K562 (cell line): ENCODE data around the gene ERF. TPM values are rescaled to one million over a fixed set of nuclear protein-coding genes. Genes with fewer than 3 reads are reported as not detected.
A peak's percentile ranks its signal among the peaks of the same experiment; 100 is the strongest.

Source experiments
- BACH1 ChIP-seq: fragments of 200-800 bp; sonication (Bioruptor generic); IDR thresholded peaks from 2 replicates; pipeline ENCODE4 v1.6.1; 2016; ENCODE audit warnings: missing genetic modification characterization, missing compliant biosample characterization
- DPF2 ChIP-seq: fragments of 450-650 bp; IDR thresholded peaks from 2 replicates; pipeline ENCODE4 v1.6.1; 2016
- ETV6 ChIP-seq, 3 experiments: fragments of 150-350 bp in 1 of 3; sonication (generic) in 1 of 3; formaldehyde crosslinking in 1 of 3; IDR thresholded peaks; 2 replicates each; pipeline versions ENCODE4 v1.6.1 to v1.8.0; 2014 to 2022; ENCODE audit warnings: borderline replicate concordance in 2 of 3, low read depth in 2 of 3, antibody characterized with exemption in 1 of 3, low read length in 1 of 3, mild to moderate bottlenecking in 1 of 3, missing genetic modification reagents in 1 of 3
- EWSR1 ChIP-seq: fragments of 450-650 bp; IDR thresholded peaks from 2 replicates; pipeline ENCODE4 v1.6.1; 2018; ENCODE audit warnings: borderline replicate concordance, mild to moderate bottlenecking, low read depth, moderate library complexity; ENCODE audit not compliant: partially characterized antibody
- FOXA3 ChIP-seq, 2 experiments: fragments of 450-650 bp in 1 of 2; sonication (generic) in 1 of 2; formaldehyde crosslinking; IDR thresholded peaks in 1 of 2; conservative IDR thresholded peaks in 1 of 2; 2 replicates each; pipeline versions ENCODE4 v1.4.0 to v1.8.0; 2020 to 2022; ENCODE audit warnings: mild to moderate bottlenecking in 2 of 2, missing genetic modification reagents in 1 of 2
- HNRNPL ChIP-seq: fragments of 200-400 bp; formaldehyde crosslinking; IDR thresholded peaks from 2 replicates; pipeline ENCODE4 v1.6.1; 2017; ENCODE audit warnings: low read depth, mild to moderate bottlenecking, low read length
- KLF1 ChIP-seq: fragments of 450-650 bp; IDR thresholded peaks from 2 replicates; pipeline ENCODE4 v1.6.1; 2016; ENCODE audit warnings: missing genetic modification characterization, missing compliant biosample characterization
- KLF13 ChIP-seq: fragments of 450-650 bp; IDR thresholded peaks from 2 replicates; pipeline ENCODE4 v1.6.1; 2016; ENCODE audit warnings: missing genetic modification characterization, low read depth, mild to moderate bottlenecking, missing compliant biosample characterization, moderate library complexity, borderline replicate concordance
- MTA3 ChIP-seq: fragments of 450-650 bp; formaldehyde crosslinking; IDR thresholded peaks from 2 replicates; pipeline ENCODE4 v1.6.1; 2017; ENCODE audit warnings: mild to moderate bottlenecking, borderline replicate concordance
- RB1 ChIP-seq: fragments of 450-650 bp; IDR thresholded peaks from 2 replicates; pipeline ENCODE4 v1.6.1; 2017; ENCODE audit warnings: low read depth, mild to moderate bottlenecking
- SRF ChIP-seq, 2 experiments: fragments of 250-450, 450-650 bp in 1 of 2; sonication (Bioruptor Pico) in 1 of 2; sonication (generic) in 1 of 2; formaldehyde crosslinking; IDR thresholded peaks; 2 replicates each; pipeline versions ENCODE4 v1.5.0 to v1.5.1; 2020 to 2022; ENCODE audit warnings: mild to moderate bottlenecking in 1 of 2, missing genetic modification reagents in 1 of 2
- ZBTB17 ChIP-seq: fragments of 450-650 bp; formaldehyde crosslinking; IDR thresholded peaks from 2 replicates; pipeline ENCODE4 v1.4.0; 2020; ENCODE audit warnings: mild to moderate bottlenecking
- ZEB2 ChIP-seq: fragments of 450-650 bp; IDR thresholded peaks from 2 replicates; pipeline ENCODE4 v1.6.1; 2016
- ZFP30 ChIP-seq: fragments of 250-450 bp; sonication (Bioruptor Pico); IDR thresholded peaks from 2 replicates; pipeline ENCODE4 v1.8.0; 2022; ENCODE audit warnings: moderate library complexity, mild to moderate bottlenecking, inconsistent platforms, borderline replicate concordance
- ZNF316 ChIP-seq: fragments of 450-650 bp; IDR thresholded peaks from 2 replicates; pipeline ENCODE4 v1.6.1; 2016
- ZNF583 ChIP-seq: fragments of 250-450 bp; sonication (Bioruptor Pico); IDR thresholded peaks from 2 replicates; pipeline ENCODE4 v1.4.0; 2020
- polyA plus RNA-seq, 8 experiments: library from polyadenylated mRNA; depleted of rRNA in 4 of 8; stranded (reverse) in 5 of 8; unstranded in 3 of 8; fragments of >200 nt; fragmentation: Nextera tagmentation in 2 of 8; fragmentation: Illumina TruSeq in 1 of 8; extraction: Ambion mirVana in 2 of 8; extraction: Trizol in 1 of 8; gene quantifications; 2 replicates each; pipeline versions ENCODE4 v1.2.1 to v1.2.3, GENCODE V29; 2011 to 2014; ENCODE audit warnings: inconsistent platforms in 1 of 8, missing spikeins in 1 of 8
- total RNA-seq, 7 experiments: library from RNA; depleted of rRNA in 6 of 7; stranded (reverse); fragments of >200 nt in 6 of 7; fragmentation: Illumina TruSeq in 2 of 7; extraction: Trizol in 2 of 7; gene quantifications; 2 replicates each; pipeline versions ENCODE4 v1.2.1 to v1.2.3, GENCODE V29; 2011 to 2021; ENCODE audit warnings: low replicate concordance in 1 of 7
- TF ChIP-seq, protein P1 (sequence below), 2 experiments: fragments of 450-650 bp in 1 of 2; sonication (generic) in 1 of 2; formaldehyde crosslinking in 1 of 2; IDR thresholded peaks; 2 replicates each; pipeline versions ENCODE4 v1.7.1 to v1.9.0; 2016 to 2022; ENCODE audit warnings: inconsistent platforms in 1 of 2, mild to moderate bottlenecking in 1 of 2, missing genetic modification reagents in 1 of 2

The ERF gene
- total and polyA plus RNA-seq, 9 of the 15 experiments (the other 6 are each of a cell fraction or from before 2014, with no cell fraction given), result 0.03 to 75.4 (median 27.0) TPM

DNA sequence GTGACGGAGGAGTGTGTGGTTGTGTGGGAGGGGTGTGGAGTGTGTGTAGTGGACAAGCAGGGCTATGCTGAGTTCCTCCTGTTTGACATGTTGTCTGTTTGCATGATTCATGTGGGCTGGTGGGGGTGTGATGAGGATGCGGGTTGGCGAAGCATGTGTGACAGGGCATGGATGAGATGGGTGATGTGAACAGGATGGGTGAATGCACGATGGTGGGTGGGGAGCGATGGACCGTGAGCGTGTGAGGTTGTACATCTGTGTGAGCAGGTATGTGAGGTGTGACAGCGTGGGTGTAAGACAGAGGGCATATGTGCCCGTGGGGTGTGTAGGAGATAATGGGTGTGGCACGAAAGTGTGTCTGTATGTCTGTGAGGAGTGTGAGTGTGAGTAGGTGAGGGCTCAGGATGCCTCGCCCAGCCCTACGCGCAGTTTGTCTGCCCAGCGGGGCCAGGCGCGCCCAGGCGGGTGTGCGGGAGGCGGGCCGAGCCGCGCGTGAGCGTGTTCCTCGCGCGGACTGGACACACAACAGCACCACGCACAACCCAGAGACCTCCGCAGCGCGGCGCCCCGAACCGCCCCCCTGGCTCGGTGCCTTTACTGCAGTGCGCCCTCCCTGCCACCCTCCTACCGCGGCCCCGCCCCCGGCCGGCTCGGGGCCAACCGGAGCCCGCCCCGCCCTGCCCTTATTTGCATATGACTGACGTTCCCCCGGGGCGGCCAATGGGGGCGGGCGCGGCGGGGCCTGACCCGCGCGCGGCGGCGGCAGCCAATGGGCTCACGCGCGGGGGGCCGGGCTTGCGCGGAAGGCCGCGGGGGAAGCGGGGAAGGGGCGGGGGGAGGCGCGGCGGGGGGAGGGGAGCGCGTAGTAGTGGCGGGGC is 28.5 kb upstream of the ERF start (continued):
- TF ChIP-seq, protein P1, sequence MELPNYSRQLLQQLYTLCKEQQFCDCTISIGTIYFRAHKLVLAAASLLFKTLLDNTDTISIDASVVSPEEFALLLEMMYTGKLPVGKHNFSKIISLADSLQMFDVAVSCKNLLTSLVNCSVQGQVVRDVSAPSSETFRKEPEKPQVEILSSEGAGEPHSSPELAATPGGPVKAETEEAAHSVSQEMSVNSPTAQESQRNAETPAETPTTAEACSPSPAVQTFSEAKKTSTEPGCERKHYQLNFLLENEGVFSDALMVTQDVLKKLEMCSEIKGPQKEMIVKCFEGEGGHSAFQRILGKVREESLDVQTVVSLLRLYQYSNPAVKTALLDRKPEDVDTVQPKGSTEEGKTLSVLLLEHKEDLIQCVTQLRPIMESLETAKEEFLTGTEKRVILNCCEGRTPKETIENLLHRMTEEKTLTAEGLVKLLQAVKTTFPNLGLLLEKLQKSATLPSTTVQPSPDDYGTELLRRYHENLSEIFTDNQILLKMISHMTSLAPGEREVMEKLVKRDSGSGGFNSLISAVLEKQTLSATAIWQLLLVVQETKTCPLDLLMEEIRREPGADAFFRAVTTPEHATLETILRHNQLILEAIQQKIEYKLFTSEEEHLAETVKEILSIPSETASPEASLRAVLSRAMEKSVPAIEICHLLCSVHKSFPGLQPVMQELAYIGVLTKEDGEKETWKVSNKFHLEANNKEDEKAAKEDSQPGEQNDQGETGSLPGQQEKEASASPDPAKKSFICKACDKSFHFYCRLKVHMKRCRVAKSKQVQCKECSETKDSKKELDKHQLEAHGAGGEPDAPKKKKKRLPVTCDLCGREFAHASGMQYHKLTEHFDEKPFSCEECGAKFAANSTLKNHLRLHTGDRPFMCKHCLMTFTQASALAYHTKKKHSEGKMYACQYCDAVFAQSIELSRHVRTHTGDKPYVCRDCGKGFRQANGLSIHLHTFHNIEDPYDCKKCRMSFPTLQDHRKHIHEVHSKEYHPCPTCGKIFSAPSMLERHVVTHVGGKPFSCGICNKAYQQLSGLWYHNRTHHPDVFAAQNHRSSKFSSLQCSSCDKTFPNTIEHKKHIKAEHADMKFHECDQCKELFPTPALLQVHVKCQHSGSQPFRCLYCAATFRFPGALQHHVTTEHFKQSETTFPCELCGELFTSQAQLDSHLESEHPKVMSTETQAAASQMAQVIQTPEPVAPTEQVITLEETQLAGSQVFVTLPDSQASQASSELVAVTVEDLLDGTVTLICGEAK (IDR thresholded peaks at IDR 0.05), result peak; percentile 54; the same call in 1 of the 2 replicates
- TF ChIP-seq, protein P1 (CRISPR knock-in tag; IDR thresholded peaks at IDR 0.05), result no peak
- TF ChIP-seq ZNF316, result peak; percentile 40; the same call in 1 of the 2 replicates
- 0 out of 2 replicates have a peak, but pooled peaks have one; percentile 47 for TF ChIP-seq ZBTB17
- no peak for TF ChIP-seq ZFP30
- no peak for TF ChIP-seq BACH1 (tag)
- no peak for TF ChIP-seq EWSR1
- 0 out of 2 replicates have a peak, but pooled peaks have one; percentile 29 for TF ChIP-seq ZEB2
- peak; percentile 61; the same call in 1 of the 2 replicates for TF ChIP-seq MTA3
- peak; percentile 86 for TF ChIP-seq HNRNPL
- no peak for TF ChIP-seq FOXA3 (CRISPR knock-in tag; conservative IDR thresholded peaks at IDR 0.05 in 1 of 2, IDR thresholded peaks at IDR 0.05 in 1 of 2)
- peak; percentile 74; the same call in 1 of the 2 replicates for TF ChIP-seq KLF13 (tag)
- 0 out of 4 replicates have a peak, but pooled peaks of 1 of the 2 experiments have one; percentile 44 for TF ChIP-seq SRF (CRISPR knock-in tag; IDR thresholded peaks at IDR 0.05)
- peak; percentile 33 for TF ChIP-seq RB1
- 0 out of 2 replicates have a peak, but pooled peaks have one; percentile 36 for TF ChIP-seq KLF1
- peak; percentile 79 for TF ChIP-seq DPF2
- TF ChIP-seq ZNF583 (CRISPR knock-in tag), result 0 out of 2 replicates have a peak, but pooled peaks have one; percentile 37
- TF ChIP-seq ETV6 (IDR thresholded peaks at IDR 0.05; ENCODE audit: borderline replicate concordance in 1 of 2, low read depth in 2 of 2, low read length in 1 of 2), result no peak
- no peak for TF ChIP-seq ETV6 (CRISPR knock-in tag; IDR thresholded peaks at IDR 0.05; ENCODE audit: borderline replicate concordance)
